A549 (cell line): ENCODE results near the gene TMPRSS6.

Source experiments
- CEBPB ChIP-seq, 2 experiments: fragments of >200 bp in 1 of 2; sonication (Bioruptor Twin) in 1 of 2; formaldehyde crosslinking in 1 of 2; IDR thresholded peaks; 2 replicates each; pipeline ENCODE4 v1.6.1; 2012 to 2016
- CHD2 ChIP-seq: fragments of 150-350 bp; IDR thresholded peaks from 2 replicates; pipeline ENCODE4 v1.6.1; 2014; ENCODE audit warnings: low read length; ENCODE audit not compliant: partially characterized antibody
- ESRRA ChIP-seq: fragments of 150-350 bp; IDR thresholded peaks from 2 replicates; pipeline ENCODE4 v1.6.1; 2014; ENCODE audit warnings: mild to moderate bottlenecking, low read length, borderline replicate concordance
- JUN ChIP-seq, 2 experiments: fragments of >200 bp; sonication (Bioruptor Twin); formaldehyde crosslinking; IDR thresholded peaks; 2 replicates in 1 of 2; 3 replicates in 1 of 2; pipeline ENCODE4 v1.6.1; 2016 to 2017
- JUNB ChIP-seq: fragments of >200 bp; sonication (Bioruptor Twin); formaldehyde crosslinking; IDR thresholded peaks from 2 replicates; pipeline ENCODE4 v1.6.1; 2016
- MYC ChIP-seq: IDR thresholded peaks from 2 replicates; pipeline ENCODE4 v1.6.1; 2012; ENCODE audit warnings: mild to moderate bottlenecking, inconsistent platforms, low read length, improper control_type of control experiment, borderline replicate concordance
- NFE2L2 ChIP-seq: fragments of 150-350 bp; conservative IDR thresholded peaks from 2 replicates; pipeline ENCODE4 v1.6.1; 2014; ENCODE audit warnings: low read length
- POLR2A ChIP-seq: IDR thresholded peaks from 2 replicates; pipeline ENCODE4 v1.6.1; 2012; ENCODE audit warnings: mild to moderate bottlenecking, low read length
- POLR2AphosphoS2 ChIP-seq: conservative IDR thresholded peaks from 2 replicates; pipeline ENCODE4 v1.6.1; 2012; ENCODE audit warnings: low read length, improper control_type of control experiment, inconsistent platforms
- SMC3 ChIP-seq: fragments of >200 bp; sonication (Bioruptor Twin); formaldehyde crosslinking; IDR thresholded peaks from 3 replicates; pipeline ENCODE4 v1.6.1; 2018; ENCODE audit warnings: inconsistent platforms
- SREBF2 ChIP-seq: fragments of 450-650 bp; IDR thresholded peaks from 2 replicates; pipeline ENCODE4 v1.6.1; 2014; ENCODE audit warnings: mild to moderate bottlenecking, moderate library complexity
- ZNF302 ChIP-seq: fragments of 250-450 bp; sonication (Bioruptor Pico); IDR thresholded peaks from 2 replicates; pipeline ENCODE4 v1.9.0; 2021; ENCODE audit warnings: inconsistent platforms, mild to moderate bottlenecking, moderate library complexity
- TF ChIP-seq, protein P1 (sequence below): fragments of >200 bp; sonication (Bioruptor Twin); formaldehyde crosslinking; IDR thresholded peaks from 3 replicates; pipeline ENCODE4 v1.5.1; 2016
- TF ChIP-seq, protein P2 (sequence below): fragments of >200 bp; sonication (Bioruptor Twin); formaldehyde crosslinking; IDR thresholded peaks from 3 replicates; pipeline ENCODE4 v1.6.1; 2016

DNA sequence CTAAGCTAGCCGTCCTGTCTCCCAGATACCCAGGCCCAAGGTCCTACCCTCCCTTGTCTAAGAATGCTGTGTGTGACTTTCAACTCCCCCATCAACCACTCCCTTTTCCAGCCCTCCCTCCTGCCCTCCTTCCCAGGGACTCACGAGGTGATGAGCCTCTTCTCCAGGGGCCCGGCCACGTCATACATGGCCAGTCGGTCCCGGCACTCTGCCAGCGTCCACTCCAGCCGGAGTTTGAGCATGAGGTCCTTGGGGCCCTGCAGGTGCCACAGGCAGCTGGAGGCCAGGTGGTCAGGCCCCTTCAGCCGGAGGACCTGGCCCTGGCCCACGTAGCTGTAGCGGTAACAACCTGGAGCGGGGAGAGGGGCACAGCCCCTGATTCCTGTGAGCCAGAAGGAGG is 20.1 kb downstream of the TMPRSS6 start:
- TF ChIP-seq CHD2 (no peak), SMC3 (no peak), JUNB (no peak), POLR2A (no peak), POLR2AphosphoS2 (no peak), JUN (IDR thresholded peaks at IDR 0.05) (no peak), NFE2L2 (no peak), MYC (no peak), SREBF2 (no peak), CEBPB (IDR thresholded peaks at IDR 0.05) (no peak), ESRRA (no peak), ZNF302 (CRISPR knock-in tag) (no peak)
- TF ChIP-seq, protein P1, sequence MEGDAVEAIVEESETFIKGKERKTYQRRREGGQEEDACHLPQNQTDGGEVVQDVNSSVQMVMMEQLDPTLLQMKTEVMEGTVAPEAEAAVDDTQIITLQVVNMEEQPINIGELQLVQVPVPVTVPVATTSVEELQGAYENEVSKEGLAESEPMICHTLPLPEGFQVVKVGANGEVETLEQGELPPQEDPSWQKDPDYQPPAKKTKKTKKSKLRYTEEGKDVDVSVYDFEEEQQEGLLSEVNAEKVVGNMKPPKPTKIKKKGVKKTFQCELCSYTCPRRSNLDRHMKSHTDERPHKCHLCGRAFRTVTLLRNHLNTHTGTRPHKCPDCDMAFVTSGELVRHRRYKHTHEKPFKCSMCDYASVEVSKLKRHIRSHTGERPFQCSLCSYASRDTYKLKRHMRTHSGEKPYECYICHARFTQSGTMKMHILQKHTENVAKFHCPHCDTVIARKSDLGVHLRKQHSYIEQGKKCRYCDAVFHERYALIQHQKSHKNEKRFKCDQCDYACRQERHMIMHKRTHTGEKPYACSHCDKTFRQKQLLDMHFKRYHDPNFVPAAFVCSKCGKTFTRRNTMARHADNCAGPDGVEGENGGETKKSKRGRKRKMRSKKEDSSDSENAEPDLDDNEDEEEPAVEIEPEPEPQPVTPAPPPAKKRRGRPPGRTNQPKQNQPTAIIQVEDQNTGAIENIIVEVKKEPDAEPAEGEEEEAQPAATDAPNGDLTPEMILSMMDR: no peak
- TF ChIP-seq, protein P2, sequence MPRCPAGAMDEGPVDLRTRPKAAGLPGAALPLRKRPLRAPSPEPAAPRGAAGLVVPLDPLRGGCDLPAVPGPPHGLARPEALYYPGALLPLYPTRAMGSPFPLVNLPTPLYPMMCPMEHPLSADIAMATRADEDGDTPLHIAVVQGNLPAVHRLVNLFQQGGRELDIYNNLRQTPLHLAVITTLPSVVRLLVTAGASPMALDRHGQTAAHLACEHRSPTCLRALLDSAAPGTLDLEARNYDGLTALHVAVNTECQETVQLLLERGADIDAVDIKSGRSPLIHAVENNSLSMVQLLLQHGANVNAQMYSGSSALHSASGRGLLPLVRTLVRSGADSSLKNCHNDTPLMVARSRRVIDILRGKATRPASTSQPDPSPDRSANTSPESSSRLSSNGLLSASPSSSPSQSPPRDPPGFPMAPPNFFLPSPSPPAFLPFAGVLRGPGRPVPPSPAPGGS: no peak
